WTC11 (cell line): Measurements from ENCODE around the gene PDK2. TPM values are rescaled to one million over a fixed set of nuclear protein-coding genes. Genes with fewer than 3 reads are reported as not detected.
A peak's percentile ranks its signal among the peaks of the same experiment; 100 is the strongest.

Experiments
- ATAC-seq: fragments of 200-7000 bp; cut with Tn5 transposase; 2 replicates; pipeline ENCODE4 v1.10.0; 2021; ENCODE audit warnings: mild to moderate bottlenecking, moderate library complexity
- CTCF ChIA-PET: fragments of 300-600 bp; sonication (Branson Sonifier 250); formaldehyde crosslinking; loops from one replicate; lab custom pipeline; 2021; ENCODE audit warnings: antibody characterized with exemption; lab: Charles Lee
- POLR2A ChIA-PET: fragments of 350-600 bp; sonication (Branson Sonifier 250); formaldehyde crosslinking; loops from one replicate; lab custom pipeline; 2021; ENCODE audit warnings: antibody characterized with exemption; lab: Charles Lee
- DNase-seq: peaks from one replicate; pipeline ENCODE4 v3.0.0; 2021; ENCODE audit warnings: low spot score
- H3K27ac Mint-ChIP-seq: 2 replicates; pipeline ENCODE4 v1.8.0; 2021; ENCODE audit warnings: mixed read lengths
- H3K27me3 Mint-ChIP-seq: 2 replicates; pipeline ENCODE4 v1.8.0; 2021; ENCODE audit warnings: low read depth, mild to moderate bottlenecking, moderate library complexity, mixed read lengths
- H3K36me3 Mint-ChIP-seq: 2 replicates; pipeline ENCODE4 v1.8.0; 2021; ENCODE audit warnings: mixed read lengths
- H3K4me1 Mint-ChIP-seq: 2 replicates; pipeline ENCODE4 v1.8.0; 2022; ENCODE audit warnings: mixed read lengths
- H3K4me3 Mint-ChIP-seq: 2 replicates; pipeline ENCODE4 v1.8.0; 2021; ENCODE audit warnings: mild to moderate bottlenecking, moderate library complexity, mixed read lengths
- H3K9me3 Mint-ChIP-seq: 2 replicates; pipeline ENCODE4 v1.8.0; 2021; ENCODE audit warnings: mixed read lengths
- CBFB ChIP-seq: sonication (generic); formaldehyde crosslinking; IDR thresholded peaks from 2 replicates; pipeline ENCODE4 v1.8.1; 2022; ENCODE audit warnings: mild to moderate bottlenecking, low read depth, missing genetic modification reagents
- CREB1 ChIP-seq: sonication (generic); formaldehyde crosslinking; IDR thresholded peaks from 2 replicates; pipeline ENCODE4 v1.8.0; 2023; ENCODE audit warnings: mild to moderate bottlenecking, missing genetic modification reagents
- GABPB1 ChIP-seq: sonication (generic); formaldehyde crosslinking; IDR thresholded peaks from 2 replicates; pipeline ENCODE4 v1.8.1; 2023; ENCODE audit warnings: mild to moderate bottlenecking, missing genetic modification reagents
- GRHL2 ChIP-seq: fragments of 250-450 bp; sonication (Bioruptor Pico); IDR thresholded peaks from 2 replicates; pipeline ENCODE4 v1.8.0; 2022; ENCODE audit warnings: mild to moderate bottlenecking, moderate library complexity; ENCODE audit not compliant: insufficient replicate concordance, severe bottlenecking
- JAZF1 ChIP-seq: fragments of 250-450 bp; sonication (Bioruptor Pico); IDR thresholded peaks from 2 replicates; pipeline ENCODE4 v1.9.0; 2021; ENCODE audit warnings: moderate library complexity, mild to moderate bottlenecking, inconsistent platforms
- OVOL2 ChIP-seq: fragments of 250-450 bp; sonication (Bioruptor Pico); IDR thresholded peaks from 2 replicates; pipeline ENCODE4 v1.9.0; 2021; ENCODE audit warnings: mild to moderate bottlenecking, borderline replicate concordance
- SMAD4 ChIP-seq: sonication (generic); formaldehyde crosslinking; IDR thresholded peaks from 2 replicates; pipeline ENCODE4 v1.8.0; 2022; ENCODE audit warnings: mild to moderate bottlenecking, missing genetic modification reagents
- TCF7 ChIP-seq: sonication (generic); formaldehyde crosslinking; IDR thresholded peaks from 2 replicates; pipeline ENCODE4 v1.8.0; 2022; ENCODE audit warnings: mild to moderate bottlenecking, low read depth, missing genetic modification reagents, moderate library complexity
- TEAD1 ChIP-seq: sonication (generic); formaldehyde crosslinking; IDR thresholded peaks from 2 replicates; pipeline ENCODE4 v1.8.0; 2022; ENCODE audit warnings: mild to moderate bottlenecking, missing genetic modification reagents
- ZNF416 ChIP-seq: fragments of 250-450 bp; sonication (Bioruptor Pico); IDR thresholded peaks from 2 replicates; pipeline ENCODE4 v1.9.0; 2021; ENCODE audit warnings: mild to moderate bottlenecking, inconsistent platforms
- total RNA-seq: library from RNA; stranded (reverse); gene quantifications from 3 replicates; pipeline ENCODE4 v1.2.3, GENCODE V29; 2021
- TF ChIP-seq, protein P1 (sequence below): sonication (generic); formaldehyde crosslinking; conservative IDR thresholded peaks from 2 replicates; pipeline ENCODE4 v1.8.1; 2022; ENCODE audit warnings: mild to moderate bottlenecking, missing genetic modification reagents
- TF ChIP-seq, protein P2 (sequence below): sonication (generic); formaldehyde crosslinking; IDR thresholded peaks from 2 replicates; pipeline ENCODE4 v1.8.1; 2022; ENCODE audit warnings: mild to moderate bottlenecking, missing genetic modification reagents, moderate library complexity, borderline replicate concordance
- TF ChIP-seq, protein P3 (sequence below): sonication (generic); formaldehyde crosslinking; IDR thresholded peaks from 2 replicates; pipeline ENCODE4 v1.8.1; 2022; ENCODE audit warnings: missing genetic modification reagents, borderline replicate concordance
- TF ChIP-seq, protein P4 (sequence below): sonication (generic); formaldehyde crosslinking; IDR thresholded peaks from 2 replicates; pipeline ENCODE4 v1.8.1; 2022; ENCODE audit warnings: low read depth, missing genetic modification reagents, borderline replicate concordance
- TF ChIP-seq, protein P5 (sequence below): sonication (generic); formaldehyde crosslinking; IDR thresholded peaks from 2 replicates; pipeline ENCODE4 v1.8.0; 2023; ENCODE audit warnings: mild to moderate bottlenecking, missing genetic modification reagents
- TF ChIP-seq, protein P6 (sequence below): sonication (generic); formaldehyde crosslinking; IDR thresholded peaks from 2 replicates; pipeline ENCODE4 v1.8.0; 2022; ENCODE audit warnings: mild to moderate bottlenecking, missing genetic modification reagents
- TF ChIP-seq, protein P7 (sequence below): sonication (generic); formaldehyde crosslinking; IDR thresholded peaks from 2 replicates; pipeline ENCODE4 v1.8.0; 2022; ENCODE audit warnings: mild to moderate bottlenecking, missing genetic modification reagents

PDK2 gene
- total RNA-seq, 1 experiment from 2014 or later, result 16.6 TPM

DNA sequence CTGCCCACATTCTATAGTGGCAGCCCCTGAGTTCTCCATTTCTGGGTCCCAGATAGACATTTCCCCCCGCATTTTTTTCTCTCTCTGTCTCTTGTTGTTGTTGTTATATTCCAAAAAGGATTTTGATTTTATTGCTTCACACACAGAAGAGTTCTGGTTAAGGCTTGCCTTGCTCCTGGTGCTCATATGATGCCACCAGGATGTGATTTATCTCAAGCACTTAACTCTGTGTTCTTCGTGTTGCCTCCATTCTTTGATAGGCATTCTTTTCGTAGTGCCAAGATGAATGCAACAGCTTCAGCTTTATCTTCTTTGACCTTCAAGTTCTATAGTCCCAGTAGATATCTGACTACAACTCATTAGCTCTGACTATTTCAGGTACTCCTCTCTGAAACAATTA, 30.1 kb upstream of the PDK2 start:
- CTCF ChIA-PET, result interaction anchor here (0.9 to 1.7 kb wide), 5 partner anchors 9 to 68 kb away, joined by 3 to 12 read pairs (median 3); partner anchors contain the start of gene ITGA3
- Mint-ChIP-seq H3K4me1 (peaks cover 3% of the 10 kb centered on the region), H3K9me3 (no peaks in the 10 kb centered on the region), H3K27ac (0 out of 2 replicates have a peak overlapping the region, but pooled peaks have one; percentile 6), H3K4me3 (no peak overlapping the region), H3K27me3 (no peaks in the 10 kb centered on the region), H3K36me3 (peaks cover 11% of the 10 kb centered on the region; the same call in 1 of the 2 replicates)
- no peak for DNase-seq
- no peak for ATAC-seq
- TF ChIP-seq, protein P1, sequence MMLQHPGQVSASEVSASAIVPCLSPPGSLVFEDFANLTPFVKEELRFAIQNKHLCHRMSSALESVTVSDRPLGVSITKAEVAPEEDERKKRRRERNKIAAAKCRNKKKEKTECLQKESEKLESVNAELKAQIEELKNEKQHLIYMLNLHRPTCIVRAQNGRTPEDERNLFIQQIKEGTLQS (CRISPR knock-in tag), result no peak
- TF ChIP-seq CBFB (CRISPR knock-in tag) (no peak), TCF7 (CRISPR knock-in tag) (no peak), GABPB1 (CRISPR knock-in tag) (no peak), OVOL2 (CRISPR knock-in tag) (no peak), ZNF416 (no peak), JAZF1 (CRISPR knock-in tag) (no peak)
- TF ChIP-seq, protein P2, sequence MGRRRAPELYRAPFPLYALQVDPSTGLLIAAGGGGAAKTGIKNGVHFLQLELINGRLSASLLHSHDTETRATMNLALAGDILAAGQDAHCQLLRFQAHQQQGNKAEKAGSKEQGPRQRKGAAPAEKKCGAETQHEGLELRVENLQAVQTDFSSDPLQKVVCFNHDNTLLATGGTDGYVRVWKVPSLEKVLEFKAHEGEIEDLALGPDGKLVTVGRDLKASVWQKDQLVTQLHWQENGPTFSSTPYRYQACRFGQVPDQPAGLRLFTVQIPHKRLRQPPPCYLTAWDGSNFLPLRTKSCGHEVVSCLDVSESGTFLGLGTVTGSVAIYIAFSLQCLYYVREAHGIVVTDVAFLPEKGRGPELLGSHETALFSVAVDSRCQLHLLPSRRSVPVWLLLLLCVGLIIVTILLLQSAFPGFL (CRISPR knock-in tag), result no peak
- TF ChIP-seq, protein P3, sequence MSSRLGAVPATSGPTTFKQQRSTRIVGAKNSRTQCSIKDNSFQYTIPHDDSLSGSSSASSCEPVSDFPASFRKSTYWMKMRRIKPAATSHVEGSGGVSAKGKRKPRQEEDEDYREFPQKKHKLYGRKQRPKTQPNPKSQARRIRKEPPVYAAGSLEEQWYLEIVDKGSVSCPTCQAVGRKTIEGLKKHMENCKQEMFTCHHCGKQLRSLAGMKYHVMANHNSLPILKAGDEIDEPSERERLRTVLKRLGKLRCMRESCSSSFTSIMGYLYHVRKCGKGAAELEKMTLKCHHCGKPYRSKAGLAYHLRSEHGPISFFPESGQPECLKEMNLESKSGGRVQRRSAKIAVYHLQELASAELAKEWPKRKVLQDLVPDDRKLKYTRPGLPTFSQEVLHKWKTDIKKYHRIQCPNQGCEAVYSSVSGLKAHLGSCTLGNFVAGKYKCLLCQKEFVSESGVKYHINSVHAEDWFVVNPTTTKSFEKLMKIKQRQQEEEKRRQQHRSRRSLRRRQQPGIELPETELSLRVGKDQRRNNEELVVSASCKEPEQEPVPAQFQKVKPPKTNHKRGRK (CRISPR knock-in tag), result no peak
- TF ChIP-seq, protein P4, sequence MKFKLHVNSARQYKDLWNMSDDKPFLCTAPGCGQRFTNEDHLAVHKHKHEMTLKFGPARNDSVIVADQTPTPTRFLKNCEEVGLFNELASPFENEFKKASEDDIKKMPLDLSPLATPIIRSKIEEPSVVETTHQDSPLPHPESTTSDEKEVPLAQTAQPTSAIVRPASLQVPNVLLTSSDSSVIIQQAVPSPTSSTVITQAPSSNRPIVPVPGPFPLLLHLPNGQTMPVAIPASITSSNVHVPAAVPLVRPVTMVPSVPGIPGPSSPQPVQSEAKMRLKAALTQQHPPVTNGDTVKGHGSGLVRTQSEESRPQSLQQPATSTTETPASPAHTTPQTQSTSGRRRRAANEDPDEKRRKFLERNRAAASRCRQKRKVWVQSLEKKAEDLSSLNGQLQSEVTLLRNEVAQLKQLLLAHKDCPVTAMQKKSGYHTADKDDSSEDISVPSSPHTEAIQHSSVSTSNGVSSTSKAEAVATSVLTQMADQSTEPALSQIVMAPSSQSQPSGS, result no peak
- POLR2A ChIA-PET, result no interaction called here

DNA sequence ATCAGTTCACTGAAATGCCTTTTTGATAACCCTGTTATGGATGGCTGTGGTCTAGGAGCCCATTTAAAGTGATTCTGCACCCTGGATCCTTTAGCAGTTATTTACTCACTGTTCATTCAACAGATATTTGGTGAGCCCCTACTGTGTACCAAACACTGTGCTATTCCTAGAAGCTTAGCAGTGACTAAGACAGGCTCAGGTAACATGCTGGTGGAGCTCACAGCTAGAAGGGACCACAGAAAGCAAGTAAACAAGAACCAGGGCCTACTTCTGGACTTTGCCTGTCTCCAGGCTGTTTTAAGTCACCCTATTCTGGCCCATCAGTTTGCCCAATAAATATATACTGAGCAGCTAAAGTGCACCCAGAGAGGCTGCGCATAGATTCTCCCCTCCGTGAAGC, 28.2 kb upstream of the PDK2 start:
- Mint-ChIP-seq H3K9me3 (peaks cover 5% of the 10 kb centered on the region), H3K27ac (no peak overlapping the region), H3K4me3 (no peak overlapping the region), H3K4me1 (no peaks in the 10 kb centered on the region; the same call in 1 of the 2 replicates), H3K27me3 (no peaks in the 10 kb centered on the region), H3K36me3 (peaks cover 24% of the 10 kb centered on the region)
- TF ChIP-seq SMAD4 (CRISPR knock-in tag) (no peak), OVOL2 (CRISPR knock-in tag) (no peak)
- ChIA-PET CTCF (interaction anchor here (0.9 to 3.0 kb wide), 3 partner anchors 10 to 20 kb away, joined by 3 to 12 read pairs (median 6); no protein-coding TSS in a partner anchor), POLR2A (interaction anchor here (0.7 kb wide), 1 partner anchor 1210 kb away, joined by 3 read pairs; no protein-coding TSS in a partner anchor)
- DNase-seq, result no peak
- ATAC-seq, result no peak

DNA sequence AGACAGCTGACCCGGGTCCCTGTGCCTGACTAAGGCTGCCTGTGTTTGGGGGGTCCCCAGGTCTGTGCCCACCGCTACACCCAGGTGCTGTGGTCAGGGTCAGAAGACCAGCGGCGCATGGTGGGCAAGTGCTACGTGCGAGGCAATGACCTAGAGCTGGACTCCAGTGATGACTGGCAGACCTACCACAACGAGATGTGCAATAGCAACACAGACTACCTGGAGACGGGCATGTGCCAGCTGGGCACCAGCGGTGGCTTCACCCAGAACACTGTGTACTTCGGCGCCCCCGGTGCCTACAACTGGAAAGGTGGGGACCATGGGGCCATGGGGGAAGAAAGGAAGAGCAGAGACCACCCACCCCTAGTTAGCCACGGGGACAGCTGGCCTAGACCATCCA, 27.2 kb upstream of the PDK2 start:
- H3K9me3 Mint-ChIP-seq, result peaks cover 5% of the 10 kb centered on the region
- CTCF ChIA-PET, result interaction anchor here (1.3 to 3.0 kb wide), 2 partner anchors 12 to 19 kb away, joined by 6 to 12 read pairs; no protein-coding TSS in a partner anchor
- no peak overlapping the region for H3K4me3 Mint-ChIP-seq
- TF ChIP-seq GRHL2 (CRISPR knock-in tag) (no peak), CREB1 (CRISPR knock-in tag) (no peak), TEAD1 (CRISPR knock-in tag) (no peak)
- TF ChIP-seq, protein P5, sequence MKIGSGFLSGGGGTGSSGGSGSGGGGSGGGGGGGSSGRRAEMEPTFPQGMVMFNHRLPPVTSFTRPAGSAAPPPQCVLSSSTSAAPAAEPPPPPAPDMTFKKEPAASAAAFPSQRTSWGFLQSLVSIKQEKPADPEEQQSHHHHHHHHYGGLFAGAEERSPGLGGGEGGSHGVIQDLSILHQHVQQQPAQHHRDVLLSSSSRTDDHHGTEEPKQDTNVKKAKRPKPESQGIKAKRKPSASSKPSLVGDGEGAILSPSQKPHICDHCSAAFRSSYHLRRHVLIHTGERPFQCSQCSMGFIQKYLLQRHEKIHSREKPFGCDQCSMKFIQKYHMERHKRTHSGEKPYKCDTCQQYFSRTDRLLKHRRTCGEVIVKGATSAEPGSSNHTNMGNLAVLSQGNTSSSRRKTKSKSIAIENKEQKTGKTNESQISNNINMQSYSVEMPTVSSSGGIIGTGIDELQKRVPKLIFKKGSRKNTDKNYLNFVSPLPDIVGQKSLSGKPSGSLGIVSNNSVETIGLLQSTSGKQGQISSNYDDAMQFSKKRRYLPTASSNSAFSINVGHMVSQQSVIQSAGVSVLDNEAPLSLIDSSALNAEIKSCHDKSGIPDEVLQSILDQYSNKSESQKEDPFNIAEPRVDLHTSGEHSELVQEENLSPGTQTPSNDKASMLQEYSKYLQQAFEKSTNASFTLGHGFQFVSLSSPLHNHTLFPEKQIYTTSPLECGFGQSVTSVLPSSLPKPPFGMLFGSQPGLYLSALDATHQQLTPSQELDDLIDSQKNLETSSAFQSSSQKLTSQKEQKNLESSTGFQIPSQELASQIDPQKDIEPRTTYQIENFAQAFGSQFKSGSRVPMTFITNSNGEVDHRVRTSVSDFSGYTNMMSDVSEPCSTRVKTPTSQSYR (CRISPR knock-in tag), result no peak
- TF ChIP-seq, protein P6, sequence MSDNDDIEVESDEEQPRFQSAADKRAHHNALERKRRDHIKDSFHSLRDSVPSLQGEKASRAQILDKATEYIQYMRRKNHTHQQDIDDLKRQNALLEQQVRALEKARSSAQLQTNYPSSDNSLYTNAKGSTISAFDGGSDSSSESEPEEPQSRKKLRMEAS (CRISPR knock-in tag), result no peak
- TF ChIP-seq, protein P7, sequence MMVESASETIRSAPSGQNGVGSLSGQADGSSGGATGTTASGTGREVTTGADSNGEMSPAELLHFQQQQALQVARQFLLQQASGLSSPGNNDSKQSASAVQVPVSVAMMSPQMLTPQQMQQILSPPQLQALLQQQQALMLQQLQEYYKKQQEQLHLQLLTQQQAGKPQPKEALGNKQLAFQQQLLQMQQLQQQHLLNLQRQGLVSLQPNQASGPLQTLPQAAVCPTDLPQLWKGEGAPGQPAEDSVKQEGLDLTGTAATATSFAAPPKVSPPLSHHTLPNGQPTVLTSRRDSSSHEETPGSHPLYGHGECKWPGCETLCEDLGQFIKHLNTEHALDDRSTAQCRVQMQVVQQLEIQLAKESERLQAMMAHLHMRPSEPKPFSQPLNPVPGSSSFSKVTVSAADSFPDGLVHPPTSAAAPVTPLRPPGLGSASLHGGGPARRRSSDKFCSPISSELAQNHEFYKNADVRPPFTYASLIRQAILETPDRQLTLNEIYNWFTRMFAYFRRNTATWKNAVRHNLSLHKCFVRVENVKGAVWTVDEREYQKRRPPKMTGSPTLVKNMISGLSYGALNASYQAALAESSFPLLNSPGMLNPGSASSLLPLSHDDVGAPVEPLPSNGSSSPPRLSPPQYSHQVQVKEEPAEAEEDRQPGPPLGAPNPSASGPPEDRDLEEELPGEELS (CRISPR knock-in tag), result no peak
- no peak overlapping the region for H3K27ac Mint-ChIP-seq
- no peak for ATAC-seq
- no peaks in the 10 kb centered on the region; the same call in 1 of the 2 replicates for H3K4me1 Mint-ChIP-seq
- peaks cover 24% of the 10 kb centered on the region for H3K36me3 Mint-ChIP-seq
- H3K27me3 Mint-ChIP-seq, result no peaks in the 10 kb centered on the region
- no peak for DNase-seq
- POLR2A ChIA-PET, result no interaction called here
